Tibial nerve (tissue), 4 donors: ENCODE measurements around the gene R3HDM4. TPM values are rescaled to one million over a fixed set of nuclear protein-coding genes. Genes with fewer than 3 reads are reported as not detected.

Experiments
- DNase-seq, 2 donors: peaks; one replicate each; pipeline ENCODE4 v3.0.0-alpha.2; 2019; ENCODE audit warnings: low spot score in 2 of 2
- H3K27ac ChIP-seq, 4 donors: fragments of 200-600 bp; sonication (generic) in 3 of 4; one replicate each; pipeline ENCODE4 v1.5.1; 2017 to 2019; ENCODE audit warnings: mild to moderate bottlenecking in 1 of 4
- H3K27me3 ChIP-seq, 2 donors: fragments of 200-600 bp; sonication (generic) in 1 of 2; one replicate each; pipeline versions ENCODE4 v1.5.1 to v1.6.0; 2017 to 2019
- H3K36me3 ChIP-seq, 3 donors: fragments of 200-600 bp; sonication (generic); one replicate each; pipeline ENCODE4 v1.5.1; 2018 to 2019
- H3K4me1 ChIP-seq, 4 donors: fragments of 200-600 bp; sonication (generic) in 3 of 4; one replicate each; pipeline ENCODE4 v1.5.1; 2017 to 2019
- H3K4me3 ChIP-seq, 4 donors: fragments of 200-600 bp; sonication (generic) in 3 of 4; one replicate each; pipeline ENCODE4 v1.5.1; 2017 to 2019; ENCODE audit warnings: mild to moderate bottlenecking in 1 of 4, moderate library complexity in 1 of 4
- H3K9me3 ChIP-seq, 4 donors: fragments of 200-600 bp; sonication (generic) in 3 of 4; one replicate each; pipeline ENCODE4 v1.5.1; 2017 to 2019
- EP300 ChIP-seq, 2 donors: sonication (generic); formaldehyde crosslinking; IDR thresholded peaks; one replicate each; pipeline ENCODE4 v1.6.1; 2017; ENCODE audit warnings: antibody characterized with exemption in 2 of 2, mild to moderate bottlenecking in 1 of 2
- POLR2A ChIP-seq, 2 donors: fragments of 450-650 bp; IDR thresholded peaks; one replicate each; pipeline ENCODE4 v1.6.1; 2017; ENCODE audit warnings: antibody characterized with exemption in 2 of 2, mild to moderate bottlenecking in 2 of 2, moderate library complexity in 2 of 2
- WGBS, 2 donors: methylation state at CpG; one replicate each; pipeline ENCODE4 v1.1.5; 2018; 5-methylcytosine and 5-hydroxymethylcytosine counted together
- total RNA-seq, 4 donors: library from RNA; depleted of rRNA; stranded (reverse); fragments of >200 nt; gene quantifications; one replicate each; pipeline ENCODE4 v1.1.0, GENCODE V29; 2016
- TF ChIP-seq, protein P1 (sequence below), 5 experiments: fragments of 200-600 bp in 3 of 5; fragments of 450-650 bp in 2 of 5; sonication (generic) in 3 of 5; IDR thresholded peaks; one replicate each; pipeline ENCODE4 v1.5.1; 2016 to 2019; ENCODE audit warnings: antibody characterized with exemption in 5 of 5, mild to moderate bottlenecking in 3 of 5, moderate library complexity in 2 of 5

R3HDM4 gene
- total RNA-seq, 4 donors from 2014 or later: 30.2 to 47.7 (median 37.6) TPM

DNA sequence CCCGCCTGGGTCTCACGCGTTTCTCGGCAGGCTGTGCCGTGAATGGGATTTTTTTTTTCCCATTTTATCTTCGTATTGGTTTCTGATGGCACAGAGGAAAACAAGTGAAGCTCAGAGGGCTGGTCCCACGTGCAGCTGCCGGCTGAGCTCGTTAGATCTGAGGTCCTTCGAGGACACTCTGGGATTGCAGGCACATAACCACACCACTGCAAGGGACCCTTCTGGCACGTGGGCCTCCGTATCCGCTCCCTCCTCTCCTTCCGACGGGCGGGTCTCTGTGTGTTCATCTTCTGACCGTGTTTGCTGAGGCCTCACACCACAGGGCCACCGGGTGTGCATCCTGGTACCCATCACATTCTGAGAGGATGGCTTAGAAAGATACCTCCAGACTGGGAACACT is 36.9 kb downstream of the R3HDM4 start:
- Histone ChIP-seq H3K27ac (no peak overlapping the region), H3K9me3 (no peaks in the 10 kb centered on the region), H3K36me3 (peaks cover 0 to 85% (median 10%) of the 10 kb centered on the region in 3 donors), H3K4me1 (peaks cover 0 to 16% (median 3%) of the 10 kb centered on the region in 4 donors), H3K27me3 (no peaks in the 10 kb centered on the region), H3K4me3 (no peak overlapping the region)
- TF ChIP-seq POLR2A (IDR thresholded peaks at IDR 0.05) (no peak), EP300 (IDR thresholded peaks at IDR 0.05) (no peak)
- TF ChIP-seq, protein P1, sequence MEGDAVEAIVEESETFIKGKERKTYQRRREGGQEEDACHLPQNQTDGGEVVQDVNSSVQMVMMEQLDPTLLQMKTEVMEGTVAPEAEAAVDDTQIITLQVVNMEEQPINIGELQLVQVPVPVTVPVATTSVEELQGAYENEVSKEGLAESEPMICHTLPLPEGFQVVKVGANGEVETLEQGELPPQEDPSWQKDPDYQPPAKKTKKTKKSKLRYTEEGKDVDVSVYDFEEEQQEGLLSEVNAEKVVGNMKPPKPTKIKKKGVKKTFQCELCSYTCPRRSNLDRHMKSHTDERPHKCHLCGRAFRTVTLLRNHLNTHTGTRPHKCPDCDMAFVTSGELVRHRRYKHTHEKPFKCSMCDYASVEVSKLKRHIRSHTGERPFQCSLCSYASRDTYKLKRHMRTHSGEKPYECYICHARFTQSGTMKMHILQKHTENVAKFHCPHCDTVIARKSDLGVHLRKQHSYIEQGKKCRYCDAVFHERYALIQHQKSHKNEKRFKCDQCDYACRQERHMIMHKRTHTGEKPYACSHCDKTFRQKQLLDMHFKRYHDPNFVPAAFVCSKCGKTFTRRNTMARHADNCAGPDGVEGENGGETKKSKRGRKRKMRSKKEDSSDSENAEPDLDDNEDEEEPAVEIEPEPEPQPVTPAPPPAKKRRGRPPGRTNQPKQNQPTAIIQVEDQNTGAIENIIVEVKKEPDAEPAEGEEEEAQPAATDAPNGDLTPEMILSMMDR (IDR thresholded peaks at IDR 0.05): no peak
- no peak for DNase-seq
- WGBS, 2 donors: 64 to 71% methylated on average over 18 of the region's 18 CpGs

DNA sequence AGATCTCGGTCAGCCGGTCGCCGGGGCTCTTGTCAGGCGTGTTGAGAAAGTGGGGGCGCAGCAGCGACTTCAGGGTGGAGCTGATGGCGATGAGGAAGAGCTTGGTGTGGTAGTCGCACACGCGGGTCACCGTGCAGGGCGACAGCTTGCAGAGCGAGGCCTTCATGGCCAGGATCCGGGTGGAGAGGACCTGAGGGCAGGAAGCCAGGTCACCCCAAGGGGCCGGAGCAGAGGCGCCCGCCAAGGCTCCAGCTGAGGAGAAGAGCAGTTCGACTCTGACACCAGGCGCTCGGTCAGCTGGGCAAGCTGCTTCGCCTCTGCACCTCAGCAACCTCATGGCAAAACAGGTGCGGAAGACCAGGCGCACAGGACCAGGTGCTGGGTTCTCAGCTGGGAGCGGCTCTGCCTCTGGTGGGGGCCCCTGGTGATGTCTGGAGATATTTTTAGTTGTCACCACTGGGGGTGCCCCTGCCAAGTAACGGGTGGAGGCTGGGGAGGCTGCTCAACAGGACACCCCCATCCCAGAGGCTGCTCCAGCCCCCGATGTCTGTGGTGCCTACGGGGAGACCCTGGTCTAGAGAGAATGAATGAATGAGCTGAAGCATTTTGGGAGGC is 37.6 kb downstream of the R3HDM4 start:
- H3K36me3 ChIP-seq: peaks cover 0 to 85% (median 5%) of the 10 kb centered on the region in 3 donors
- H3K9me3 ChIP-seq: no peaks in the 10 kb centered on the region
- WGBS, 2 donors: 88 to 93% methylated on average over 22 to 28 of the region's 28 CpGs
- DNase-seq: no peak
- H3K27me3 ChIP-seq: no peaks in the 10 kb centered on the region
- H3K27ac ChIP-seq: no peak overlapping the region
- no peak overlapping the region for H3K4me3 ChIP-seq
- TF ChIP-seq EP300 (IDR thresholded peaks at IDR 0.05): no peak
- TF ChIP-seq, protein P1 (IDR thresholded peaks at IDR 0.05): no peak
- peaks cover 0 to 19% (median 3%) of the 10 kb centered on the region in 4 donors for H3K4me1 ChIP-seq

DNA sequence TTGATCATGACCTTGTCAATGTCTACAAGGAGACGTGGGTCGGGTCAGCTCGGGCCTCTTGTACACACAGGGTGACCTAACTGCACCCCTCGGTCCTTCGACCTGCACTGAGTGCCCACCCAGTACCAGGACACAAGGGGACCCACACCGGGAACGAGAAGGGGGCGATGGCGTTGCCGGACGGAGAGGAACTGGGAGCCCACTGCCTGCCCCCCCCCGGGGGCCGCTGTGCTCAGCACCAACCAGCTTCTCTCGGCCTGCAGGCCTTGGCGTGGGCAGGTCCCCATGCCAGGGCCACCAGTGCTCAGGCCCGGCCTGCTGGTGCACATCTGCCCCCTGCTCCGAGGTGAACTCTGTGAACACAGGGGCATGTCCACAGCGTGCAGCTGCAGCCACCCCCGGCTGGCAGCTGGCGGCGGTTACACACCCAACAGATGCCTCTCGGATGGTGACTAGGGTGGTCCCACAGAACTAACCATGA is 39.4 kb downstream of the R3HDM4 start:
- peak overlapping the region in 2 of 4 donors; percentile 33 to 78 for H3K27ac ChIP-seq
- H3K36me3 ChIP-seq: peaks cover 0 to 86% (median 0%) of the 10 kb centered on the region in 3 donors
- no peak for DNase-seq
- 88 to 92% methylated on average over 13 to 22 of the region's 22 CpGs for WGBS, 2 donors
- H3K4me3 ChIP-seq: no peak overlapping the region
- no peaks in the 10 kb centered on the region for H3K27me3 ChIP-seq
- no peak for TF ChIP-seq POLR2A (IDR thresholded peaks at IDR 0.05)
- TF ChIP-seq, protein P1 (IDR thresholded peaks at IDR 0.05): no peak
- no peak for TF ChIP-seq EP300 (IDR thresholded peaks at IDR 0.05)
- no peaks in the 10 kb centered on the region for H3K9me3 ChIP-seq
- peaks cover 0 to 36% (median 12%) of the 10 kb centered on the region in 4 donors for H3K4me1 ChIP-seq

DNA sequence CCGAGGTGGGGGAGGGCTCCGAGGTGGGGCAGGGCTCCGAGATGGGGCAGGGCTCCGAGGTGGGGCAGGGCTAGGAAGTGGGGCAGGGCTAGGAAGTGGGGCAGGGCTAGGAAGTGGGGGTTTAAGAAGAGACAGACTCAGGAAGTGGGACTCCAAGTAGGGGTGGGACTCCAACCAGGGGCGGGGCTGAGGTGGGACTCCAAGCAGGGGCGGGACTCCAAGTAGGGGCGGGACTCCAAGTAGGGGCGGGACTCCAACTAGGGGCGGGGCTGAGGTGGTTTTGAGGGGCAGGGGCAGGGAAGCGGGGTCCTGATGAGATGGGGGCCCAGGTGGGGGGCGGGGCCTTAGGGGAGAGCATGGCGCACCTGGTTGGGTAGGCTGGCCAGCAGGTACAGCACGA is 39.9 kb downstream of the R3HDM4 start:
- Histone ChIP-seq H3K36me3 (peaks cover 0 to 88% (median 0%) of the 10 kb centered on the region in 3 donors), H3K27ac (peak overlapping the region in 2 of 4 donors; percentile 33 to 78), H3K27me3 (no peaks in the 10 kb centered on the region), H3K9me3 (no peaks in the 10 kb centered on the region), H3K4me3 (peak overlapping the region in 1 of 4 donors; percentile 27), H3K4me1 (peaks cover 0 to 41% (median 13%) of the 10 kb centered on the region in 4 donors)
- 92 to 94% methylated on average over 9 of the region's 13 CpGs for WGBS, 2 donors
- no peak for DNase-seq
- TF ChIP-seq, protein P1 (IDR thresholded peaks at IDR 0.05): no peak
- TF ChIP-seq EP300 (IDR thresholded peaks at IDR 0.05) (no peak), POLR2A (IDR thresholded peaks at IDR 0.05) (no peak)

DNA sequence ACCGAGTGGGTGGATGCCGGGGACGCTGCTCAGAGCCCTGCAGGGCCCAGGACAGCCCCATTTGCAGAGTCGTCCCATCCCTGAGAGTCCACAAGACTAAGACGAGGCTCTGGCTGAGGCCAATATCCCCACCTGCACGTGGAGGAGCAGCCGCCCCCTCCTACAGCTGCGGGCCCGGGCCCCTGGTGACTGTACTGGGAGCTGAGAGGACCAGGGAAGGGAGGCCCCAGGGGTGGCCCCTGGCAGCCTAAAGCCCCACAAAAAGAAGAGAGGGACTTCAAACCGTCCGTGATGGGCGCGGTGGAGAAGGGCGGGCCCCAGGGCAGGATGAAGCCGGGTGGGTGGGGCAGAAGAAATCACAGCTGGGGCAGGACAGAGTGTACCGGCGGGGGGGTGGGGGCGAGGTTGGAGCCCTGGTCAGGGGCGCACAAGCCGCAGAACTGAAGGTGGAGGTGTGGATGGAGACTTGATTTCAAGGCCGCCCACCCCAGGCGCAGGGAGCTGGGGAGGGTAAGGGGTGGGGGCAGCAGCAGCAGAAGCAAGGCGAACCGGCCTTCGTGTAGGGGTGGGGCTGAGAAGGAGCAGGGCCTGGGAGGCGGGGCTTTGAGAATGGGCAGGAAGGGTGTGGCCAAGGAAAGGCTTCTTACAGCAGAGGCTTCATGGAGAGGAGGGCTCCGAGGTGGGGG is 40.6 kb downstream of the R3HDM4 start:
- H3K36me3 ChIP-seq: peaks cover 0 to 93% (median 0%) of the 10 kb centered on the region in 3 donors
- TF ChIP-seq, protein P1 (IDR thresholded peaks at IDR 0.05): no peak
- TF ChIP-seq EP300 (IDR thresholded peaks at IDR 0.05) (no peak), POLR2A (IDR thresholded peaks at IDR 0.05) (no peak)
- H3K9me3 ChIP-seq: no peaks in the 10 kb centered on the region
- H3K4me3 ChIP-seq: peak overlapping the region in 1 of 4 donors; percentile 27
- peaks cover 0 to 43% (median 13%) of the 10 kb centered on the region in 4 donors for H3K4me1 ChIP-seq
- 69 to 73% methylated on average over 26 of the region's 27 CpGs for WGBS, 2 donors
- no peaks in the 10 kb centered on the region for H3K27me3 ChIP-seq
- DNase-seq: peak in 1 of 2 donors; percentile 47
- H3K27ac ChIP-seq: peak overlapping the region; percentile 69 to 83 (median 76)
